Endothelial cell (in vitro differentiated cells): Measurements from ENCODE around the gene RMI1. TPM values are rescaled to one million over a fixed set of nuclear protein-coding genes. Genes with fewer than 3 reads are reported as not detected.
A peak's percentile ranks its signal among the peaks of the same experiment; 100 is the strongest.

Source experiments
- DNase-seq: peaks from one replicate; pipeline ENCODE4 v3.0.0; 2021; ENCODE audit warnings: low spot score
- H3K27ac Mint-ChIP-seq: one replicate; pipeline ENCODE4 v1.8.0; 2021; ENCODE audit warnings: mixed read lengths, inconsistent platforms; ENCODE audit not compliant: unreplicated experiment
- H3K27me3 Mint-ChIP-seq: one replicate; pipeline ENCODE4 v1.8.0; 2021; ENCODE audit warnings: mild to moderate bottlenecking, moderate library complexity, mixed read lengths, inconsistent platforms; ENCODE audit not compliant: unreplicated experiment
- H3K36me3 Mint-ChIP-seq: one replicate; pipeline ENCODE4 v1.8.0; 2021; ENCODE audit warnings: mild to moderate bottlenecking, low read depth, mixed read lengths, inconsistent platforms; ENCODE audit not compliant: unreplicated experiment
- H3K4me1 Mint-ChIP-seq: one replicate; pipeline ENCODE4 v1.8.0; 2021; ENCODE audit warnings: mild to moderate bottlenecking, mixed read lengths, inconsistent platforms; ENCODE audit not compliant: unreplicated experiment
- H3K4me3 Mint-ChIP-seq: one replicate; pipeline ENCODE4 v1.8.0; 2021; ENCODE audit warnings: mild to moderate bottlenecking, mixed read lengths, inconsistent platforms; ENCODE audit not compliant: unreplicated experiment
- H3K9me3 Mint-ChIP-seq: one replicate; pipeline ENCODE4 v1.8.0; 2021; ENCODE audit warnings: mixed read lengths, inconsistent platforms; ENCODE audit not compliant: unreplicated experiment
- long read RNA-seq: library from polyadenylated mRNA; unstranded; transcript quantifications from one replicate; pipeline ENCODE4 v2.0.0, GENCODE V29; 2020; ENCODE audit not compliant: unreplicated experiment
- total RNA-seq: library from RNA; stranded (reverse); fragmentation: NEBNext Ultra II Directional; extraction: Animal tissue kit (Norgen Biotek cat#: 25700); gene quantifications from one replicate; pipeline ENCODE4 v1.2.1, GENCODE V29; 2021; ENCODE audit not compliant: unreplicated experiment
- TF ChIP-seq, protein P1 (sequence below): fragments of 200-600 bp; sonication (generic); IDR thresholded peaks from one replicate; pipeline ENCODE4 v1.5.0; 2021; ENCODE audit warnings: antibody characterized with exemption; ENCODE audit not compliant: unreplicated experiment

RMI1 gene
- 11.5 TPM for total RNA-seq
- long read RNA-seq, partial matches to known transcripts: 0 of 3 reads
- long read RNA-seq, other reads (novel, unspliced or antisense): 1 of 3 reads

GRCh38 chr9:83980395-83981125, at the start of gene RMI1:
TSS of gene RMI1 (plus strand) at chr9:83980805. CDS start at chr9:84000987, 20,182 bp downstream.
- DNase-seq: peak; percentile 100
- no peaks in the 10 kb centered on the region for H3K9me3 Mint-ChIP-seq
- peak within 1 kb of the TSS; percentile 97 for H3K4me3 Mint-ChIP-seq
- TF ChIP-seq, protein P1, sequence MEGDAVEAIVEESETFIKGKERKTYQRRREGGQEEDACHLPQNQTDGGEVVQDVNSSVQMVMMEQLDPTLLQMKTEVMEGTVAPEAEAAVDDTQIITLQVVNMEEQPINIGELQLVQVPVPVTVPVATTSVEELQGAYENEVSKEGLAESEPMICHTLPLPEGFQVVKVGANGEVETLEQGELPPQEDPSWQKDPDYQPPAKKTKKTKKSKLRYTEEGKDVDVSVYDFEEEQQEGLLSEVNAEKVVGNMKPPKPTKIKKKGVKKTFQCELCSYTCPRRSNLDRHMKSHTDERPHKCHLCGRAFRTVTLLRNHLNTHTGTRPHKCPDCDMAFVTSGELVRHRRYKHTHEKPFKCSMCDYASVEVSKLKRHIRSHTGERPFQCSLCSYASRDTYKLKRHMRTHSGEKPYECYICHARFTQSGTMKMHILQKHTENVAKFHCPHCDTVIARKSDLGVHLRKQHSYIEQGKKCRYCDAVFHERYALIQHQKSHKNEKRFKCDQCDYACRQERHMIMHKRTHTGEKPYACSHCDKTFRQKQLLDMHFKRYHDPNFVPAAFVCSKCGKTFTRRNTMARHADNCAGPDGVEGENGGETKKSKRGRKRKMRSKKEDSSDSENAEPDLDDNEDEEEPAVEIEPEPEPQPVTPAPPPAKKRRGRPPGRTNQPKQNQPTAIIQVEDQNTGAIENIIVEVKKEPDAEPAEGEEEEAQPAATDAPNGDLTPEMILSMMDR: no peak
- H3K27me3 Mint-ChIP-seq: peaks cover 25% of the 10 kb centered on the region
- H3K4me1 Mint-ChIP-seq: peaks cover 37% of the 10 kb centered on the region
- peak within 1 kb of the TSS; percentile 93 for H3K27ac Mint-ChIP-seq
- peaks cover 27% of the 10 kb centered on the region for H3K36me3 Mint-ChIP-seq

- DNase-seq: no peak
- peaks cover 25% of the 10 kb centered on the region for H3K4me1 Mint-ChIP-seq
- H3K4me3 Mint-ChIP-seq: no peak overlapping the region
- H3K36me3 Mint-ChIP-seq: no peaks in the 10 kb centered on the region
- TF ChIP-seq, protein P1: no peak
- peaks cover 1% of the 10 kb centered on the region for H3K27me3 Mint-ChIP-seq
- no peaks in the 10 kb centered on the region for H3K9me3 Mint-ChIP-seq
- H3K27ac Mint-ChIP-seq: no peak overlapping the region
These were observed 49.7 kb upstream of the RMI1 start for GRCh38 chr9:83930881-83931280.

DNA sequence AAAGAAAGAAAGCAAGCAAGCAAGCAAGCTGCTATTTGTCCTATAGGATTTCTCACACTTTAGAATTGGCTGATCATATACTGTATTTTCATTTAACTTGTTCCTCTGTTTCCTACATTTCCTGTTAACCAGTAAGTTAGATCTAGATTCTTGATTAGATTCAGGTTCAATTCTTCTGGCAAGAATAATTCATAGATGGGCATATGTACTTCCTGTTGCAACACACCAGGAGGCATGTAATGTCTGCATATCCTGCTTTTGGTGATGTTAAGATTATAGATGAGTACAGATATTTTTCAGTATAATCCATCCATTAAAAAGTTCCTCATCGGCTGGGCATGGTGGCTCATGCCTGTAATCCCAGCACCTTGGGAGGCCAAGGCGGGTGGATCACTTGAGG, 48.6 kb upstream of the RMI1 start:
- no peak for DNase-seq
- H3K4me1 Mint-ChIP-seq: peaks cover 25% of the 10 kb centered on the region
- H3K27ac Mint-ChIP-seq: no peak overlapping the region
- H3K9me3 Mint-ChIP-seq: no peaks in the 10 kb centered on the region
- peaks cover 1% of the 10 kb centered on the region for H3K27me3 Mint-ChIP-seq
- TF ChIP-seq, protein P1: no peak
- H3K36me3 Mint-ChIP-seq: no peaks in the 10 kb centered on the region
- no peak overlapping the region for H3K4me3 Mint-ChIP-seq

GRCh38 chr9:83932851-83933250, 47.8 kb upstream of the RMI1 start:
- no peak overlapping the region for H3K4me3 Mint-ChIP-seq
- H3K36me3 Mint-ChIP-seq: no peaks in the 10 kb centered on the region
- H3K4me1 Mint-ChIP-seq: peaks cover 25% of the 10 kb centered on the region
- H3K27ac Mint-ChIP-seq: no peak overlapping the region
- DNase-seq: no peak
- TF ChIP-seq, protein P1: no peak
- H3K9me3 Mint-ChIP-seq: no peaks in the 10 kb centered on the region
- H3K27me3 Mint-ChIP-seq: peaks cover 1% of the 10 kb centered on the region

DNA sequence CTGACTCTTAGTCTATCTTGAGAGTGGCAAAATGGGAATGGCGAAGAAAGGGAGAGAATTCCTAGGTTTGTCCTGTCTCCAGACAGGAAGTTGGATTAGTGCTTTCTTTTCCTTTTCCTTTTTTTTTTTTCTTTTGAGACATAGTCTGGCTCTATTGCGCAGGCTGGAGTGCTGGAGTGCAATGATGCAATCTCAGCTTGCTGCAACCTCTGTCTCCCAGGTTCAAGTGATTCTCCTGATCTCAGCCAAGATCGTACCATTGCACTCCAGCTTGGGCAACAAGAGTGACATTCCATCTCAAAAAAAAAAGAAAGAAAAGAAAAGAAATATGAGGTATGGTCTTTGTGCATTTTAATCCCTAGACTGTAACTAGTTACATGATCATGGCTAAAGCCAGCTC, 46.8 kb upstream of the RMI1 start:
- TF ChIP-seq, protein P1: no peak
- no peaks in the 10 kb centered on the region for H3K9me3 Mint-ChIP-seq
- H3K36me3 Mint-ChIP-seq: no peaks in the 10 kb centered on the region
- peak overlapping the region; percentile 89 for H3K27ac Mint-ChIP-seq
- H3K4me1 Mint-ChIP-seq: peaks cover 25% of the 10 kb centered on the region
- no peak for DNase-seq
- H3K4me3 Mint-ChIP-seq: no peak overlapping the region
- peaks cover 1% of the 10 kb centered on the region for H3K27me3 Mint-ChIP-seq
